Measurements from ENCODE around the gene LAMA4. TPM values are rescaled to one million over a fixed set of nuclear protein-coding genes. Genes with fewer than 3 reads are reported as not detected.

Gene LAMA4
- total and polyA plus RNA-seq, 9 donors = 29.0 to 92.8 (median 42.5) TPM

DNA sequence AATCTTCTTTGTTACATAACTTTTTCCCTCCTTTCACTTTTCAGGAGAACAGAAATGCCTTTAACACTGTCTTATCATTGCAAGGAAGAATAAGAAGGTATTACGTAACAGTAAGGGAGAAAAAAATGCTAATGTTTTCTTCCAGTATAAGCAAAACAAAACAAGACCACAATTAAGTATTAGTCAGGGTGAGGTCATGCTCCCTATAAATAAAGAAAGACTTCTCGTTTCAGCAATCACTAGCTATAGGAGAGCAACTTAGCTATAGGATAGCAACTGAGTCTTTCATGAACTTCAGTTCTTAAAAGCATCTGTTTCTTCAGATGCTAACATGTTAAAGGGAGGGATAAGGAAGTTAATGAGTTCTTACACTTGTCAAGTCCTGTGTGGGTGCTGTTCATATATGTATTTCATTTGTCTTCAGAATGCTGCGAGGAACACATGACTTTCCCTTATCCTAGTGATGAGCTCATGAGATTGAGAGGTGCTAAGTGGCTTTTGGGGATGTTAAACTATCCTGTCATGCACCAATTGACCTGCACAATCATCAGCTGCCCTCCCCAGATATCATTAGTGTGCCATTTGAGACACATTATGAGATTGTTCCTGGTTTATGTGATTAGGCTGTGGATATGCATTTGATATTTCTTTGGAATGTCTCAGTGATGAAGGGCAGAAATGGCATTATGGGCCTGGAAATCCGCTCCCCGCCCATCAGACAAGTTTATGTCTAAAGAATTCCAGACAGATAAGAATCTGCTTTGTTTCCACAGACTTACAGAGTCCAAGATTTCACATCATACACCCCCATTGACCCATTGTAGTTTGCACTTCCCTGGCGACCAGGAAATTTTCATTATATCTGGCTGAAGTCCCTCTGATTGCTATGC lies 37.5 kb downstream of the LAMA4 start:
- intact Hi-C loops (cut with DNase I) = no loop called here
- Histone ChIP-seq H3K4me1 (ENCODE audit: insufficient read depth) (peaks cover 11% of the 10 kb centered on the region), H3K36me3 (no peaks in the 10 kb centered on the region), H3K27ac (no peak overlapping the region), H3K4me3 (no peak overlapping the region), H3K27me3 (no peaks in the 10 kb centered on the region), H3K9me3 (no peaks in the 10 kb centered on the region)
- 58 to 63% (median 60%) methylated on average over 6 of the region's 6 CpGs for WGBS, 3 donors
- DNase-seq = no peak
- TF ChIP-seq POLR2A (IDR thresholded peaks at IDR 0.05) (no peak), EP300 (IDR thresholded peaks at IDR 0.05) (no peak)
- TF ChIP-seq, protein P1, sequence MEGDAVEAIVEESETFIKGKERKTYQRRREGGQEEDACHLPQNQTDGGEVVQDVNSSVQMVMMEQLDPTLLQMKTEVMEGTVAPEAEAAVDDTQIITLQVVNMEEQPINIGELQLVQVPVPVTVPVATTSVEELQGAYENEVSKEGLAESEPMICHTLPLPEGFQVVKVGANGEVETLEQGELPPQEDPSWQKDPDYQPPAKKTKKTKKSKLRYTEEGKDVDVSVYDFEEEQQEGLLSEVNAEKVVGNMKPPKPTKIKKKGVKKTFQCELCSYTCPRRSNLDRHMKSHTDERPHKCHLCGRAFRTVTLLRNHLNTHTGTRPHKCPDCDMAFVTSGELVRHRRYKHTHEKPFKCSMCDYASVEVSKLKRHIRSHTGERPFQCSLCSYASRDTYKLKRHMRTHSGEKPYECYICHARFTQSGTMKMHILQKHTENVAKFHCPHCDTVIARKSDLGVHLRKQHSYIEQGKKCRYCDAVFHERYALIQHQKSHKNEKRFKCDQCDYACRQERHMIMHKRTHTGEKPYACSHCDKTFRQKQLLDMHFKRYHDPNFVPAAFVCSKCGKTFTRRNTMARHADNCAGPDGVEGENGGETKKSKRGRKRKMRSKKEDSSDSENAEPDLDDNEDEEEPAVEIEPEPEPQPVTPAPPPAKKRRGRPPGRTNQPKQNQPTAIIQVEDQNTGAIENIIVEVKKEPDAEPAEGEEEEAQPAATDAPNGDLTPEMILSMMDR (IDR thresholded peaks at IDR 0.05) = no peak

DNA sequence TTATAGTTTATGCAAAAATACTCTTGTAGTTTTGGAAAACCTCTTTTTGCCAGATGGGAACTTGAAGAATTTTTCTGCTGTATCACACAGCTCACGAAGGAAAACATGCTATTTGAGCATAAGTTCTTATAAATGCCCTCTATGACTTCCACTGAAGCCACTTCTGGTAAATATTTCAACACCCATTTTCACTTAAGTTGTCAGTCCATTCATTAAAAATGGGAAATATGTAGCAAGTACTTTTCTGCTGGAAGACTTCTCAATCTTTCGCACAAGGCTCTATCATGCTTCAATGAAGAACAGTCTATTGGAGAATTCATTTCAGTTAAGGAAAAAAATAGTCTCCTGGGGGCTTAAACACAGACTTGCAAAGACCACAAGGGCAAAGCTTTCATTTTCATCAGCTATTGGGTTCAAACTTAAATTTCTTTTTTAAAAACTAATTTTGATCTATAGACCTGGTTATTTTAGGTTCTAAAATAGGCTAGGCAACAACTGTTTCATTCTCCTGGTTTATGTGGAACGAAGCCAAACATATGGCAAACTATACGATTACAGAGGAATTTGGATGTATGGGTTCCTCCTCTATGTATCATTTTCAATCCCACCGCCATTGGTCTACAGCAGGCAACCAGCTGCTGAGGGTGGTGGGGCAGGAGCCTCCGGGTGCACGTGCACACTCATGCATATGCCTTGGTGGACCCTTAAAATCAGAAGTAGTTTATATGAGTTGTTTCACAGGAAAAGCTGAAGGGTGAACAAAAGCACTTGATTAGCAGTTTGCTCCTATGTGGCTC lies 38.7 kb downstream of the LAMA4 start:
- Histone ChIP-seq H3K27ac (no peak overlapping the region), H3K4me1 (ENCODE audit: insufficient read depth) (peaks cover 10% of the 10 kb centered on the region), H3K9me3 (no peaks in the 10 kb centered on the region), H3K27me3 (no peaks in the 10 kb centered on the region), H3K36me3 (no peaks in the 10 kb centered on the region), H3K4me3 (no peak overlapping the region)
- WGBS, 3 donors = 80 to 89% (median 81%) methylated on average over 7 of the region's 7 CpGs
- no peak for TF ChIP-seq EP300 (IDR thresholded peaks at IDR 0.05)
- no peak for TF ChIP-seq POLR2A (IDR thresholded peaks at IDR 0.05)
- TF ChIP-seq, protein P1 (IDR thresholded peaks at IDR 0.05) = no peak
- intact Hi-C loops (cut with DNase I) = no loop called here
- no peak for DNase-seq

DNA sequence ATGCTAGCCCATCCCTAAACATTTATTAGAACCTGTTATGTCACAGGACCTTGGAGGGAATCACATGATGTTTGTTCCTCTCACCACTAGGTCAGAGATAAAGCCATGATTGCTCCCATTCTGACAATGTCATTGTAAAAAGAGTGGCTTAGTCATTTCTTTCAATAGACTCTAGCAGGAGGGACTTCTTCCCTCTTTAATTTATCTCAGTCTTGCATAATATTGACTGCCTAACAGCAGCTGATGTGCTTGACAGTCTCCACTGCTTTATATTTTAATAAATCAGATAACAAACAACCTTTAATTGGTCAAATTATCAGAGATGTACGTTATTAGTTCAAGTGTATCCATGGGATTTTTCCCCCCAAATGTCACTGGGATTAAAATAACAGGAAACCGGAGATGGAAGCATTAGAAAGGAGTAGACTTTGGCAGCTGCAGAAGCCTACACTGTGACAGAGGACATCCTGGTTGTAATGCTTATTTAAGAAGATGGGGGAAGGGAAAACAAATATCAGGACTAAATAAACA lies 39.6 kb downstream of the LAMA4 start:
- Histone ChIP-seq H3K4me1 (ENCODE audit: insufficient read depth) (peaks cover 10% of the 10 kb centered on the region), H3K4me3 (no peak overlapping the region), H3K27ac (no peak overlapping the region), H3K9me3 (no peaks in the 10 kb centered on the region), H3K27me3 (no peaks in the 10 kb centered on the region), H3K36me3 (no peaks in the 10 kb centered on the region)
- TF ChIP-seq, protein P1 (IDR thresholded peaks at IDR 0.05) = no peak
- TF ChIP-seq EP300 (IDR thresholded peaks at IDR 0.05) (no peak), POLR2A (IDR thresholded peaks at IDR 0.05) (no peak)
- no peak for DNase-seq
- 58 to 68% (median 61%) methylated on average over 2 of the region's 2 CpGs for whole genome bisulfite sequencing, 3 donors
- intact Hi-C loops (cut with DNase I) = no loop called here

DNA sequence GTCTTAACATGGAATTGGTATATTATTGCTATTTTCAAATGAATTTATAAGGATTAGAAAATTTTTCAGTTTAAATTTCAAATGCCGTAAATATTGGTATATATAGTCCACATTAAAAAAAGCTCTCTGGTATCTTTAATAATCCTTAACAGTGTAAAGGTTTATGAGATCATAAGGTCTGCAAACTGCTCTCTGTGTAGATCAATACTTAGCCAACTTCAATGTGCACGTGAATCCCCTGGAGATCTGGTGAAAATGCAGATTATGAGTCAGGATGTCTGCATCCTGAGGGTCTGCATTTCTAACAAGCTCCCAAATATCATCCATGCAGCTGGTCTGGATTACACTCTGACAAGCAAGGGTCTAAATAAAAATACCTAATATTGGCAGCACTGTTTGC lies 43.5 kb downstream of the LAMA4 start:
- no peak overlapping the region for H3K27ac ChIP-seq
- H3K36me3 ChIP-seq = no peaks in the 10 kb centered on the region
- TF ChIP-seq, protein P1 (IDR thresholded peaks at IDR 0.05) = no peak
- no peak for TF ChIP-seq EP300 (IDR thresholded peaks at IDR 0.05)
- no peak for TF ChIP-seq POLR2A (IDR thresholded peaks at IDR 0.05)
- intact Hi-C loops (cut with DNase I) = no loop called here
- H3K4me1 ChIP-seq (ENCODE audit: insufficient read depth) = peaks cover under 1% of the 10 kb centered on the region
- no peak overlapping the region for H3K4me3 ChIP-seq
- H3K9me3 ChIP-seq = no peaks in the 10 kb centered on the region
- H3K27me3 ChIP-seq = no peaks in the 10 kb centered on the region
- no peak for DNase-seq
- WGBS, 3 donors = 94 to 97% (median 94%) methylated on average over 2 of the region's 2 CpGs

Measured in ovary (tissue), 9 donors.